Osteocyte (in vitro differentiated cells): ENCODE measurements around the gene CHST11. TPM values are rescaled to one million over a fixed set of nuclear protein-coding genes. Genes with fewer than 3 reads are reported as not detected.

Experiments used
- DNase-seq: peaks from one replicate; pipeline ENCODE4 v3.0.0; 2021; ENCODE audit warnings: mixed read lengths; ENCODE audit not compliant: unreplicated experiment; ENCODE audit errors: extremely low spot score
- H3K27ac Mint-ChIP-seq: one replicate; pipeline ENCODE4 v1.8.0; 2021; ENCODE audit warnings: mild to moderate bottlenecking, mixed read lengths; ENCODE audit not compliant: unreplicated experiment
- H3K27me3 Mint-ChIP-seq: one replicate; pipeline ENCODE4 v1.8.0; 2021; ENCODE audit warnings: mixed read lengths; ENCODE audit not compliant: unreplicated experiment
- H3K36me3 Mint-ChIP-seq: one replicate; pipeline ENCODE4 v1.8.0; 2021; ENCODE audit warnings: mixed read lengths; ENCODE audit not compliant: unreplicated experiment
- H3K4me1 Mint-ChIP-seq: one replicate; pipeline ENCODE4 v1.8.0; 2021; ENCODE audit warnings: mixed read lengths; ENCODE audit not compliant: unreplicated experiment
- H3K4me3 Mint-ChIP-seq: one replicate; pipeline ENCODE4 v1.8.0; 2021; ENCODE audit warnings: mild to moderate bottlenecking, moderate library complexity, mixed read lengths; ENCODE audit not compliant: unreplicated experiment
- H3K9me3 Mint-ChIP-seq: one replicate; pipeline ENCODE4 v1.8.0; 2021; ENCODE audit warnings: mixed read lengths; ENCODE audit not compliant: unreplicated experiment
- CTCF ChIP-seq: fragments of 200-600 bp; sonication (generic); IDR thresholded peaks from 2 replicates; pipeline ENCODE4 v1.5.0; 2021; ENCODE audit warnings: antibody characterized with exemption, mild to moderate bottlenecking, moderate library complexity
- total RNA-seq: library from RNA; stranded (reverse); gene quantifications from 2 replicates; pipeline ENCODE4 v1.2.1, GENCODE V29; 2021

The CHST11 gene
- total RNA-seq, 1 donor from 2014 or later = 7.5 TPM

DNA sequence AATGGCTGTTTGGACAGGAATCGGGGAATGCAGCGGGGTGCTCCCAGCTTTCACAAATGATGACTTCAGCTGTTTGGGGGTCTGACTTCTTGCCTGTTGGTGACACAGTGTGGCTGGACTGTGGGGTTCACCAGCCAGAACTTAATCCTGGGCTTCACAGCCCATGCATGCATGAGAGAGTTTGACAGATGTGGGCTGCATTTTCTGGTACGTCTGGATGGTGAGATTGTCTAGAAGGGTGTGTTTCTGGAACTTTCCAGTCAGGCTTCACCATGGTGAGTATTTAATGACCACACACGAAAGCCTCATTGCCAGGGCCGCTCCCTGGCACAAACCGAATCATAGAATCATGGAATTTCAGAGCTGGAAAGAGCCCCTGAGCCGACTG is 29.6 kb downstream of the CHST11 start:
- Mint-ChIP-seq H3K4me3 (no peak overlapping the region), H3K27ac (no peak overlapping the region), H3K36me3 (no peaks in the 10 kb centered on the region), H3K4me1 (peaks cover 7% of the 10 kb centered on the region), H3K9me3 (no peaks in the 10 kb centered on the region), H3K27me3 (no peaks in the 10 kb centered on the region)
- TF ChIP-seq CTCF = no peak
- no peak for DNase-seq

GRCh38 chr12:104486943-104487819 is 30.4 kb downstream of the CHST11 start:
- H3K27me3 Mint-ChIP-seq = no peaks in the 10 kb centered on the region
- no peak overlapping the region for H3K27ac Mint-ChIP-seq
- H3K36me3 Mint-ChIP-seq = peaks cover 2% of the 10 kb centered on the region
- DNase-seq = no peak
- no peaks in the 10 kb centered on the region for H3K9me3 Mint-ChIP-seq
- peaks cover 7% of the 10 kb centered on the region for H3K4me1 Mint-ChIP-seq
- no peak for TF ChIP-seq CTCF
- H3K4me3 Mint-ChIP-seq = no peak overlapping the region

DNA sequence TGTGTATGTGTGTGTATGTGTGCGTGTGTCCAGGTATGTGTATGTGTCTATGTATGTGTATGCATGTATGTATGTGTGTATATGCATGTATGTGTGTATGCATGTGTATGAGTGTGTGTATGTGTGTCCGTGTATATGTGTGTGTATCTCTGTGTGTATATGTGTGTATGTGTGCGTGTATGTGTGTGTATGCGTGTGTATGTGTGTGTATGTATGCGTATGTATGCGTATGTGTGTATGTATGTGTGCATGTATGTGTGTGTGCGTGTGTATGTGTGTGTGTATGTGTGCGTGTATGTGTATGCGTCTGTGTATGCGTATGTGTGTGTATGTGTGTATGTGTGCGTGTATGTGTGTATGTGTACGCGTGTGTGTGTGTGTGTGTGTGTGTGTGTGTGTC is 31.6 kb downstream of the CHST11 start:
- no peaks in the 10 kb centered on the region for H3K9me3 Mint-ChIP-seq
- H3K36me3 Mint-ChIP-seq = peaks cover 2% of the 10 kb centered on the region
- H3K4me1 Mint-ChIP-seq = peaks cover 7% of the 10 kb centered on the region

DNA sequence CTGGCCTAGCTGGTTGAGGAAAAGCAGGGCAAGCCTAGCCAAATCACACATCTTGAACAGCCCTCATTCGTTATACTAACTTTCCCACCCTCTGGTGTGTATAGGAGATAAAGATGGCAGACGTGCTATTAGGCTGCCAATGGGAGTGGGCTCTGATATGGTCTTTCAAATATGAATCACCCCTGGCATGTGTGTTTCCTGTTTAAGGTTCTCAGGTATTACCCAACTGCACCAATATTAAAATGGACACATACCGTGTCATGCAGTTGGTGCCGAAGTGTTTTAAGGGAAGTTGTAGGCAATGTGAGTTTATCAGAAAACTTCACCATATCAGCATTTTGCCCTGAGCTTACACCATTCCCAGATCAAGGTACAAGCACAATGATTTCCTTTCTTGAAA is 33.4 kb downstream of the CHST11 start:
- peaks cover 2% of the 10 kb centered on the region for H3K36me3 Mint-ChIP-seq
- H3K27ac Mint-ChIP-seq = no peak overlapping the region
- DNase-seq = no peak
- H3K4me3 Mint-ChIP-seq = no peak overlapping the region
- TF ChIP-seq CTCF = no peak
- H3K4me1 Mint-ChIP-seq = peaks cover 21% of the 10 kb centered on the region
- H3K27me3 Mint-ChIP-seq = no peaks in the 10 kb centered on the region
- no peaks in the 10 kb centered on the region for H3K9me3 Mint-ChIP-seq

More for the DNA sequence above, 31.6 kb downstream of the CHST11 start:
- Mint-ChIP-seq H3K27ac (no peak overlapping the region), H3K4me3 (no peak overlapping the region), H3K27me3 (no peaks in the 10 kb centered on the region)
- no peak for DNase-seq
- no peak for TF ChIP-seq CTCF

DNA sequence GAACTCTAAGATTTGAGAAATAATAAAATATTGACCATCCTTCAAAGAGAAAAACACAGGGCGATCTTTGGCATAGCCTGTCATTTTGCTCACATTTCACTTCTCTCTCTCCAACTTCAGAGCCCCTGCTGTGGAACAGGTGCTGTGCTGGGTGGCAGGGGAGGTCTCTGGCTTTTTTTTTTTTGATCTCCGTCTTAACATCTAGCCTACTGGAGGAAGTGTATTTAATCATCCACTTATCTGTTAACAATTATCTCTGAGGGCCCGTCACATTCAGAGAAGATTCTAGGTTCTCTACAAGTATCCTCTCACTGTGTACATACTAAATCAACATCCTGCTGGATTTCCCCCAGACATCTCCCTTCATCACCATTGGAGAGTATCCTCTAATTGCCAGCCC is 34.1 kb downstream of the CHST11 start:
- no peak for DNase-seq
- H3K27me3 Mint-ChIP-seq = no peaks in the 10 kb centered on the region

More for the DNA sequence above, 34.1 kb downstream of the CHST11 start:
- no peak overlapping the region for H3K27ac Mint-ChIP-seq
- H3K36me3 Mint-ChIP-seq = peaks cover 2% of the 10 kb centered on the region
- H3K4me3 Mint-ChIP-seq = no peak overlapping the region
- TF ChIP-seq CTCF = no peak
- peaks cover 24% of the 10 kb centered on the region for H3K4me1 Mint-ChIP-seq
- no peaks in the 10 kb centered on the region for H3K9me3 Mint-ChIP-seq
